Retinal pigment epithelial cell (primary cell): Measurements from ENCODE around the gene RBM5.

Experiments
- DNase-seq: peaks from one replicate; pipeline ENCODE4 v3.0.0-alpha.2; 2010; ENCODE audit warnings: low read depth
- H3K4me3 ChIP-seq: 2 replicates; pipeline ENCODE4 v1.5.1; 2011; ENCODE audit warnings: mild to moderate bottlenecking, low read length, control low read depth, moderate library complexity
- TF ChIP-seq, protein P1 (sequence below): conservative IDR thresholded peaks from 2 replicates; pipeline ENCODE4 v1.5.1; 2011; ENCODE audit warnings: low read depth, low read length, control low read depth, inconsistent platforms

The RBM5 gene

DNA sequence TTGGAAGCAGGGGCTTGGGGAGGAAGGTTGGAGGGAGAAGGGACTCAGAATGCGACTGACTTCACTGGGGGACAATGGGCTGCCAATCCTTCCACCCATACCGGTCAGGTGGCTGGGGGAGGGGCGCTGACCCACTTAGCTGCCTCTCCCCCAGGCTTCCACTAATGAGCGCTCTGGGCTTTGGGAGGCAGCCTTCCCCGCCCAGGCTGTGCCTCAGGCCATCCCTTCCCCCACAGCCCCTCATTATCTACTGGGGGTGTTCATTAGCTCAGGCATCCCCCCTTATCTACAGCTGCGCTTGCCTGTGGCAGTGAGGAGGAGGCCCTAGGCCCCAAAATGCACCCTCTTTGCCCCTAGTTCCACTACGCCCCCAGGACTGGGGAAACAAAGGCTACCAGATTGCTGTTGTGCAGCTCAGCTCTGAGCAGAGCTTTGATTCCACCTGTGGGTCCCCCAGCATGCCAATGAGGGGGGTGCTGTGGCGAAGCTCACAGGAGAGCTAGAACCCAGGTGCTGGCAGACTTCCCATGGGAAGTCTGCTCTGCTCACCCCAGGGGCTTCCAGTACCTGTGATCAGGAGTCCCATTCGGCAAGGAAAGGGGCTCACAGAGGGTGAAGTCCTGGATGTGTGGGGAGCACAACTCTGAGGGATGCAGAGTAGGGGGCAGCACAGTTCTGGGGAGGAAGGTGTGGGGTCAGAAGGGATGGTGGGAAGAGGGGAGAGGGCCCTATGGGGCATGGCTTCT, 37.0 kb downstream of the RBM5 start:
- H3K4me3 ChIP-seq = no peak overlapping the region
- TF ChIP-seq, protein P1, sequence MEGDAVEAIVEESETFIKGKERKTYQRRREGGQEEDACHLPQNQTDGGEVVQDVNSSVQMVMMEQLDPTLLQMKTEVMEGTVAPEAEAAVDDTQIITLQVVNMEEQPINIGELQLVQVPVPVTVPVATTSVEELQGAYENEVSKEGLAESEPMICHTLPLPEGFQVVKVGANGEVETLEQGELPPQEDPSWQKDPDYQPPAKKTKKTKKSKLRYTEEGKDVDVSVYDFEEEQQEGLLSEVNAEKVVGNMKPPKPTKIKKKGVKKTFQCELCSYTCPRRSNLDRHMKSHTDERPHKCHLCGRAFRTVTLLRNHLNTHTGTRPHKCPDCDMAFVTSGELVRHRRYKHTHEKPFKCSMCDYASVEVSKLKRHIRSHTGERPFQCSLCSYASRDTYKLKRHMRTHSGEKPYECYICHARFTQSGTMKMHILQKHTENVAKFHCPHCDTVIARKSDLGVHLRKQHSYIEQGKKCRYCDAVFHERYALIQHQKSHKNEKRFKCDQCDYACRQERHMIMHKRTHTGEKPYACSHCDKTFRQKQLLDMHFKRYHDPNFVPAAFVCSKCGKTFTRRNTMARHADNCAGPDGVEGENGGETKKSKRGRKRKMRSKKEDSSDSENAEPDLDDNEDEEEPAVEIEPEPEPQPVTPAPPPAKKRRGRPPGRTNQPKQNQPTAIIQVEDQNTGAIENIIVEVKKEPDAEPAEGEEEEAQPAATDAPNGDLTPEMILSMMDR = no peak
- no peak for DNase-seq

DNA sequence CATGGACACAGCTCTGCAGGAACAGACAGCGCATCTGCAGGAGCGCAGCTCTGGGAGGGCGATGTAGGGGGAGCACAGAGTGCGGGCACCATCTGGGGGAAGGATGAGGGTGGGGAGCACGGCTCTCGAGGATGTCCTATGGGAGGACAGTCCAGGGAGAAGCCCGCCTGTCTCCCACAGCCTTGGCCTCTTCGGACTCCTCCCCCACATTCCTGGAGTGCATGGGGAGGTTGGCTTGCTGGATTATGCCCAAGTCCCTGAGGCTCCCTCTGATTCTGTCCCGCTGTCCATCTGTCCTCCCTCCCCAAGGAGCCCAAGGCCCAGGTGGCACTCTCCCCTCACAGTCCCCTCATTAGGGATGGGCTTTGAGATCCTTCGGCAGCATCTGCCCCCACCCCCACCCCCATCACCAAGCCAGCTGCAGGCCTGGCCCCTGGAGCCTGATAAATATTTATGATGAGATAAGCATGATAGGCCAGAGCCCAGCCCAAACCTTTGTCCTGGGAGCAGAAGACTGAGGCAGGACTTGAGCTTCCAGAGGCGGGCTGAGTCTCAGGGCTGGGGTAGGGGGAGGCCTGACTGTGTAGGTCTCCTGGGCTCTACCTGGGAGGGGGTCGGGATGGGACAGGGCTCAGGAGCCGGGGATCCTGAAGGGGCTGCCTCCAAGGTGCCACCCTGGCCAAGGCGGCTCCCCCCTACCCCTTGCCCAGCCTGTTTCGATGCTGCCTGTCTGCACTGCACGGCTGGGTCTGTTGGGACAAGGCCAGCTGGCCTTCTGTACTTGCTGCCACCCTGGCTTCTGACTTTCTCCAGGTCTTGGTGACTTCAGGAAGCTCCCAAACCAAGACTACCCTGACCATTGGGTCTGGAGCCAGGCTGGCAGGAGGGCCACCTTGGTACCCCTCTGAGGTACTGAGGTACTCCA, 37.8 kb downstream of the RBM5 start:
- TF ChIP-seq, protein P1 = no peak
- no peak overlapping the region for H3K4me3 ChIP-seq
- DNase-seq = no peak

DNA sequence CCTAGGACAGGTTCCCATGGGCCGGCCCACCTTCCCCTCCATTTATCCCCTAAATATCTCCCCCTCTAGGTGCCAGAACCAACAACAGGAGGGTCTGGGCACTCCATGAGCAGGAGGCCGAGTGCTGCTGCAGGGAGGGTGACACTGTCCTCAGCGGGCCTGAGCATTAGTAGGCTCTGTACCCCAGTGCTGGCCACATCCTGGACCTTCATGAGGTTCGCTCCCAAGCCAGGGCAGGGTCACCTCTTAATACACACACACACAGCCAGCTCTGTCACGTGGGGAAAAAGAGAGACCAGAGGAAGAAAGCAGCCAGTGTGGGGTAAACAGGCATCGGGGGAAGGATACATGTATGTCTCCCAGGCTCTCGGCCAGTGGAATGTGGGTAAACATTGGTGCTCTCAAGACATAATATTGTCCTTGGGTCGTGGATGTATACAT, 38.6 kb downstream of the RBM5 start:
- TF ChIP-seq, protein P1 = no peak
- H3K4me3 ChIP-seq = no peak overlapping the region
- DNase-seq = no peak

- TF ChIP-seq, protein P1 = no peak
- no peak for DNase-seq
- no peak overlapping the region for H3K4me3 ChIP-seq
These were observed 39.3 kb downstream of the RBM5 start for GRCh38 chr3:50128001-50128400.

GRCh38 chr3:50130436-50130835, 41.7 kb downstream of the RBM5 start:
- TF ChIP-seq, protein P1 = no peak
- no peak for DNase-seq
- no peak overlapping the region for H3K4me3 ChIP-seq

DNA sequence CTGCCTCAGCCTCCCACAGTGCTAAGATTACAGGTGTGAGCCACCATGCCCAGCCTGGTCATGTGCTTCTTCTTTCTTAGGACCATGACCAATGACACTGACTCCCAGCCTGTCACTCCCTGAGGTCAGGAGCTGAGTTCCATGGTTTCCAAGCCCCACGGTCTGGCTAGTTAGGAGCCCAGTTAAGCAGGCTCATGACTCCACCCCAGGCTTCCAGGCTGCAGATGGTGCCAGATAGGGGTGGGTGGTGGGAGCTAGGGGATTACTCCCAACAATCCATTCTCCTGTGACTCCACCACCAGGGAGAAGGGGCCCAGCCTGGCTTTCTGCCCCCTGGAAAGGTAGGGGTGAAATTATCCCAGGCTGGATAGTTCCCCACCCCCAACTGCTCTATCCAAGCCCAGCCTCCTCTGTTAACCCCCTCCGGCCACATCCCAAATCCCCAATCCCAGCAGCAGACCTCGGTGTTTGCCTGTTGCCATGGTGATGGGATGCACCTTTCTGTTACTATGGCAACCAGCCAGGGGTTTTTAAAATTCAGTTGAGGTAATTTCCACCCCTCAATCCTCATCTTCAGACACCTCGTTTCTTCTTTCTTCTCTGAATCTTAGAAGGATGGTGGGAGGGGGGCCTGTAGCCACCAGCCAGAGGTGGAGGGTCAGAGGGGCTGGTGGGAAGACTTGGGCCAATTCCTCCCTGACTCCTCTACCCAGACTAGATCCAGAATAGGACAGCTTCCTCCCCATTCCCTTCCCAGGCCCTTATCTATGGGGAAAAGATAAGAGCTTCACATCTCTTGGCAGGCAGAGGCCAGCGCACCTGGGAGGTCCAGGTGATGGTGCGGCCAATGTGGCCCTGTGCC, 43.9 kb downstream of the RBM5 start:
- TF ChIP-seq, protein P1 = no peak
- DNase-seq = no peak
- H3K4me3 ChIP-seq = no peak overlapping the region
